ENCODE data around the gene DYNLL2. TPM values are rescaled to one million over a fixed set of nuclear protein-coding genes. Genes with fewer than 3 reads are reported as not detected.
A peak's percentile ranks its signal among the peaks of the same experiment; 100 is the strongest.

The DYNLL2 gene
- polyA plus RNA-seq, 1 of the 3 experiments (the other 2 are of a cell fraction) = 27.0 TPM

DNA sequence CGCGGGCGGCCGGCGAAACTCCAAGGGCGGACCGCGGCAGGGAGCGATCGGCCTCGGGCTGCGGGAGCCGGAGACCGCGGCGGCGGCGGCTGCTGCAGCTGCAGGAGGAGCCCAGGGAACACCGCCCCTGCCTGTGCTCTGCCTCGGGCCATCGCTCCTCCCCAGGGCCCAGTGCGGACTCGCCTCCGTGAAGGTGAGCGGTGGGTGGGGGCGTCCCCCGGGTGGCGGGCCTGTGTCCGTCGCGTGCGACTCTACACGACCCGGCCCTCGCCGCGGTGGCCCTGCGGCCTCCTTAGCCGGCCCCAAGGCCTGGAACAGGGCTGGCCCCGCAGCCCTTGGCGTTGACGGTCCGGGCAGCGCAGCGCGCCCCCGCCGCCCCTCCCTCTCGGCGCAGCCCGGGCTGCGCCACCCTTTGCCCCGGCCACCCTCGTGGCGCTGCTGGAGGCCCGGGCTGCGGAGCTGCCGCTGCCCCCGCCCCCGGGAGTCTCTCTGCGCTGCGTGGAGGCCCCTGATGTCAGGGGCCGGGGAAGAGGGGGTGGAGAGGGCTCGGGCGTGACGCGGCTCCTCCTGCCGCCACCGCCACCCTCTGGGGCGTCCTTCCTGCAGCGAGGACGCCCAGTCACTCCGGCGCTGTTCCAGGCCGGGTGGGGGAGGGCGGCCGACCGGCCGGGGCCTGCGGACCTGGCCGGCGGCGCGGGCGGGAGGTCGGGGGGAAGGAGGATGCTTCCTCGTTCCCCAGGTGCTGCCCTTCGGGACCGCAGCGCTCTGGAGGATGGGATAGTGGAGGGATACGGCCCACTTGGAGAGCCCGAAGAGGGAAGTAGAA is 485 bp downstream of the DYNLL2 start:
- Histone ChIP-seq H4K20me1 (ENCODE audit: insufficient read depth) (peaks cover 53% of the 10 kb centered on the region), H3K4me3 (ENCODE audit: low read depth in 2 of 2, low read length in 1 of 2) (peak overlapping the region; percentile 95 to 99), H3F3A (replicated peaks; ENCODE audit: insufficient read depth) (no peaks in the 10 kb centered on the region), H3K9me2 (no peaks in the 10 kb centered on the region), H3K4me1 (ENCODE audit: control insufficient read depth in 1 of 2, insufficient read depth in 2 of 2, low read depth in 1 of 2, low read length in 1 of 2) (peaks cover 18 to 35% of the 10 kb centered on the region in 2 experiments), H3K27ac (ENCODE audit: low read depth in 2 of 2, low read length in 1 of 2) (peak overlapping the region; percentile 48 to 91), H2AFZ (ENCODE audit: low read depth) (no peak overlapping the region), H3K9ac (peak overlapping the region; percentile 88), H3K79me2 (ENCODE audit: insufficient read depth) (peaks cover 53% of the 10 kb centered on the region), H3K27me3 (ENCODE audit: insufficient read depth) (no peaks in the 10 kb centered on the region), H3K9me3 (no peaks in the 10 kb centered on the region), H3K4me2 (peak overlapping the region; percentile 99), H3K36me3 (replicated peaks in 1 of 2; ENCODE audit: control insufficient read depth in 1 of 2, insufficient read depth in 2 of 2, low read length in 1 of 2) (peaks cover 35 to 36% of the 10 kb centered on the region in 2 experiments)
- DNase-seq = peak; percentile 91
- POLR2A ChIA-PET = interaction anchor here (0.7 to 4.8 kb wide), 11 partner anchors 31 to 545 kb away, joined by 3 to 40 read pairs (median 5); partner anchors contain the start of genes MRPS23, SRSF1 and VEZF1
- WGBS (ENCODE audit: low lambda C conversion rate) = under 1% methylated on average over 41 of the region's 92 CpGs
- CTCF ChIA-PET = interaction anchor here (0.7 to 5.5 kb wide), 12 partner anchors 11 to 226 kb away, joined by 3 to 26 read pairs (median 4); partner anchors contain the start of gene SRSF1
- no peak; the same call in 1 of the 2 replicates for TF ChIP-seq POLR2AphosphoS5 (IDR thresholded peaks at IDR 0.05; ENCODE audit: low read depth, low read length)
- no peak for TF ChIP-seq FOXM1 (IDR thresholded peaks at IDR 0.05; ENCODE audit: low read depth)
- peak; percentile 23; the same call in 1 of the 2 replicates for TF ChIP-seq TAF1 (IDR thresholded peaks at IDR 0.05; ENCODE audit: borderline replicate concordance, low read depth, low read length)
- TF ChIP-seq SIN3A (IDR thresholded peaks at IDR 0.05; ENCODE audit: borderline replicate concordance, low read depth, low read length) = peak; percentile 65; the same call in 1 of the 2 replicates
- TF ChIP-seq YY1 (IDR thresholded peaks at IDR 0.05; ENCODE audit: low read depth) = no peak
- no peak for TF ChIP-seq TEAD4 (IDR thresholded peaks at IDR 0.05; ENCODE audit: borderline replicate concordance, insufficient read depth)
- no peak for TF ChIP-seq FOSL2 (IDR thresholded peaks at IDR 0.05; ENCODE audit: borderline replicate concordance, low read depth)
- TF ChIP-seq, protein P1, sequence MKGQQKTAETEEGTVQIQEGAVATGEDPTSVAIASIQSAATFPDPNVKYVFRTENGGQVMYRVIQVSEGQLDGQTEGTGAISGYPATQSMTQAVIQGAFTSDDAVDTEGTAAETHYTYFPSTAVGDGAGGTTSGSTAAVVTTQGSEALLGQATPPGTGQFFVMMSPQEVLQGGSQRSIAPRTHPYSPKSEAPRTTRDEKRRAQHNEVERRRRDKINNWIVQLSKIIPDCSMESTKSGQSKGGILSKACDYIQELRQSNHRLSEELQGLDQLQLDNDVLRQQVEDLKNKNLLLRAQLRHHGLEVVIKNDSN (IDR thresholded peaks at IDR 0.05; ENCODE audit: borderline replicate concordance, low read depth) = no peak
- TF ChIP-seq GATA2 (CRISPR knock-in tag; IDR thresholded peaks at IDR 0.05) = no peak
- TF ChIP-seq, protein P2, sequence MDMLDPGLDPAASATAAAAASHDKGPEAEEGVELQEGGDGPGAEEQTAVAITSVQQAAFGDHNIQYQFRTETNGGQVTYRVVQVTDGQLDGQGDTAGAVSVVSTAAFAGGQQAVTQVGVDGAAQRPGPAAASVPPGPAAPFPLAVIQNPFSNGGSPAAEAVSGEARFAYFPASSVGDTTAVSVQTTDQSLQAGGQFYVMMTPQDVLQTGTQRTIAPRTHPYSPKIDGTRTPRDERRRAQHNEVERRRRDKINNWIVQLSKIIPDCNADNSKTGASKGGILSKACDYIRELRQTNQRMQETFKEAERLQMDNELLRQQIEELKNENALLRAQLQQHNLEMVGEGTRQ (IDR thresholded peaks at IDR 0.05; ENCODE audit: borderline replicate concordance, low read depth, low read length) = no peak
- TF ChIP-seq RFX5 (IDR thresholded peaks at IDR 0.05; ENCODE audit: low read length) = no peak
- TF ChIP-seq, protein P3, sequence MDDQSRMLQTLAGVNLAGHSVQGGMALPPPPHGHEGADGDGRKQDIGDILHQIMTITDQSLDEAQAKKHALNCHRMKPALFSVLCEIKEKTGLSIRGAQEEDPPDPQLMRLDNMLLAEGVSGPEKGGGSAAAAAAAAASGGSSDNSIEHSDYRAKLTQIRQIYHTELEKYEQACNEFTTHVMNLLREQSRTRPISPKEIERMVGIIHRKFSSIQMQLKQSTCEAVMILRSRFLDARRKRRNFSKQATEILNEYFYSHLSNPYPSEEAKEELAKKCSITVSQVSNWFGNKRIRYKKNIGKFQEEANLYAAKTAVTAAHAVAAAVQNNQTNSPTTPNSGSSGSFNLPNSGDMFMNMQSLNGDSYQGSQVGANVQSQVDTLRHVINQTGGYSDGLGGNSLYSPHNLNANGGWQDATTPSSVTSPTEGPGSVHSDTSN (IDR thresholded peaks at IDR 0.05) = no peak
- no peak for TF ChIP-seq FOXJ3 (CRISPR knock-in tag; IDR thresholded peaks at IDR 0.05)
- TF ChIP-seq MEF2A (IDR thresholded peaks at IDR 0.05; ENCODE audit: borderline replicate concordance, low read depth) = no peak
- TF ChIP-seq, protein P4, sequence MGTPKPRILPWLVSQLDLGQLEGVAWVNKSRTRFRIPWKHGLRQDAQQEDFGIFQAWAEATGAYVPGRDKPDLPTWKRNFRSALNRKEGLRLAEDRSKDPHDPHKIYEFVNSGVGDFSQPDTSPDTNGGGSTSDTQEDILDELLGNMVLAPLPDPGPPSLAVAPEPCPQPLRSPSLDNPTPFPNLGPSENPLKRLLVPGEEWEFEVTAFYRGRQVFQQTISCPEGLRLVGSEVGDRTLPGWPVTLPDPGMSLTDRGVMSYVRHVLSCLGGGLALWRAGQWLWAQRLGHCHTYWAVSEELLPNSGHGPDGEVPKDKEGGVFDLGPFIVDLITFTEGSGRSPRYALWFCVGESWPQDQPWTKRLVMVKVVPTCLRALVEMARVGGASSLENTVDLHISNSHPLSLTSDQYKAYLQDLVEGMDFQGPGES (IDR thresholded peaks at IDR 0.05; ENCODE audit: low read depth, low read length) = no peak
- TF ChIP-seq EP300 (IDR thresholded peaks at IDR 0.05; ENCODE audit: borderline replicate concordance in 1 of 2, low read depth in 1 of 2, low read length in 1 of 2) = no peak
- TF ChIP-seq, protein P5, sequence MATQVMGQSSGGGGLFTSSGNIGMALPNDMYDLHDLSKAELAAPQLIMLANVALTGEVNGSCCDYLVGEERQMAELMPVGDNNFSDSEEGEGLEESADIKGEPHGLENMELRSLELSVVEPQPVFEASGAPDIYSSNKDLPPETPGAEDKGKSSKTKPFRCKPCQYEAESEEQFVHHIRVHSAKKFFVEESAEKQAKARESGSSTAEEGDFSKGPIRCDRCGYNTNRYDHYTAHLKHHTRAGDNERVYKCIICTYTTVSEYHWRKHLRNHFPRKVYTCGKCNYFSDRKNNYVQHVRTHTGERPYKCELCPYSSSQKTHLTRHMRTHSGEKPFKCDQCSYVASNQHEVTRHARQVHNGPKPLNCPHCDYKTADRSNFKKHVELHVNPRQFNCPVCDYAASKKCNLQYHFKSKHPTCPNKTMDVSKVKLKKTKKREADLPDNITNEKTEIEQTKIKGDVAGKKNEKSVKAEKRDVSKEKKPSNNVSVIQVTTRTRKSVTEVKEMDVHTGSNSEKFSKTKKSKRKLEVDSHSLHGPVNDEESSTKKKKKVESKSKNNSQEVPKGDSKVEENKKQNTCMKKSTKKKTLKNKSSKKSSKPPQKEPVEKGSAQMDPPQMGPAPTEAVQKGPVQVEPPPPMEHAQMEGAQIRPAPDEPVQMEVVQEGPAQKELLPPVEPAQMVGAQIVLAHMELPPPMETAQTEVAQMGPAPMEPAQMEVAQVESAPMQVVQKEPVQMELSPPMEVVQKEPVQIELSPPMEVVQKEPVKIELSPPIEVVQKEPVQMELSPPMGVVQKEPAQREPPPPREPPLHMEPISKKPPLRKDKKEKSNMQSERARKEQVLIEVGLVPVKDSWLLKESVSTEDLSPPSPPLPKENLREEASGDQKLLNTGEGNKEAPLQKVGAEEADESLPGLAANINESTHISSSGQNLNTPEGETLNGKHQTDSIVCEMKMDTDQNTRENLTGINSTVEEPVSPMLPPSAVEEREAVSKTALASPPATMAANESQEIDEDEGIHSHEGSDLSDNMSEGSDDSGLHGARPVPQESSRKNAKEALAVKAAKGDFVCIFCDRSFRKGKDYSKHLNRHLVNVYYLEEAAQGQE (IDR thresholded peaks at IDR 0.05; ENCODE audit: low read depth, low read length) = no peak
- TF ChIP-seq, protein P6, sequence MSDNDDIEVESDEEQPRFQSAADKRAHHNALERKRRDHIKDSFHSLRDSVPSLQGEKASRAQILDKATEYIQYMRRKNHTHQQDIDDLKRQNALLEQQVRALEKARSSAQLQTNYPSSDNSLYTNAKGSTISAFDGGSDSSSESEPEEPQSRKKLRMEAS (IDR thresholded peaks at IDR 0.05; ENCODE audit: low read depth) = 0 out of 2 replicates have a peak, but pooled peaks have one; percentile 5
- TF ChIP-seq, protein P7, sequence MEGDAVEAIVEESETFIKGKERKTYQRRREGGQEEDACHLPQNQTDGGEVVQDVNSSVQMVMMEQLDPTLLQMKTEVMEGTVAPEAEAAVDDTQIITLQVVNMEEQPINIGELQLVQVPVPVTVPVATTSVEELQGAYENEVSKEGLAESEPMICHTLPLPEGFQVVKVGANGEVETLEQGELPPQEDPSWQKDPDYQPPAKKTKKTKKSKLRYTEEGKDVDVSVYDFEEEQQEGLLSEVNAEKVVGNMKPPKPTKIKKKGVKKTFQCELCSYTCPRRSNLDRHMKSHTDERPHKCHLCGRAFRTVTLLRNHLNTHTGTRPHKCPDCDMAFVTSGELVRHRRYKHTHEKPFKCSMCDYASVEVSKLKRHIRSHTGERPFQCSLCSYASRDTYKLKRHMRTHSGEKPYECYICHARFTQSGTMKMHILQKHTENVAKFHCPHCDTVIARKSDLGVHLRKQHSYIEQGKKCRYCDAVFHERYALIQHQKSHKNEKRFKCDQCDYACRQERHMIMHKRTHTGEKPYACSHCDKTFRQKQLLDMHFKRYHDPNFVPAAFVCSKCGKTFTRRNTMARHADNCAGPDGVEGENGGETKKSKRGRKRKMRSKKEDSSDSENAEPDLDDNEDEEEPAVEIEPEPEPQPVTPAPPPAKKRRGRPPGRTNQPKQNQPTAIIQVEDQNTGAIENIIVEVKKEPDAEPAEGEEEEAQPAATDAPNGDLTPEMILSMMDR (IDR thresholded peaks at IDR 0.05) = no peak
- TF ChIP-seq MXI1 (IDR thresholded peaks at IDR 0.05; ENCODE audit: low read depth, low read length) = peak; percentile 78
- TF ChIP-seq ELF1 (IDR thresholded peaks at IDR 0.05) = no peak
- no peak for TF ChIP-seq NFIC (IDR thresholded peaks at IDR 0.05; ENCODE audit: borderline replicate concordance)

Measured in SK-N-SH (cell line).